MM.1S (cell line): ENCODE measurements around the gene UBXN7.
"Not testable (repeated sequence)": the region's sequence is repeated elsewhere in the genome, so short reads cannot be mapped to it uniquely, and the experiment has no call there.

Experiments
- EZH2 ChIP-seq: fragments of 300-600 bp; sonication (generic); optimal IDR thresholded peaks from 2 replicates; pipeline ENCODE3; 2017; ENCODE audit warnings: low read depth, mild to moderate bottlenecking, antibody characterized with exemption, low read length, mixed read lengths
- EZH2phosphoT487 ChIP-seq: fragments of 300-600 bp; sonication (generic); IDR thresholded peaks from 2 replicates; pipeline ENCODE4 v1.6.1; 2018; ENCODE audit warnings: antibody characterized with exemption, low read length

- TF ChIP-seq EZH2phosphoT487, EZH2: not testable (repeated sequence)
These were observed 30.7 kb upstream of the UBXN7 start for GRCh38 chr3:196462680-196463477.
